DOHH2 (cell line): ENCODE results near the gene CTBP1.

Experiments used
- H3F3A ChIP-seq: fragments of 200-600 bp; sonication (generic), shearing (Covaris generic); 2 replicates; pipeline ENCODE4 v1.6.0; 2016; ENCODE audit warnings: antibody characterized with exemption, mild to moderate bottlenecking; ENCODE audit not compliant: control insufficient read depth, insufficient read depth
- H3K27ac ChIP-seq: fragments of 200-600 bp; sonication (generic); 2 replicates; pipeline ENCODE4 v1.5.1; 2014; ENCODE audit warnings: low read depth, mild to moderate bottlenecking, low read length, moderate library complexity
- H3K27me3 ChIP-seq: fragments of 200-600 bp; sonication (generic); 2 replicates; pipeline ENCODE4 v1.6.1; 2014; ENCODE audit warnings: mild to moderate bottlenecking, low read length, mixed read lengths; ENCODE audit not compliant: control insufficient read depth
- H3K36me3 ChIP-seq: fragments of 200-600 bp; sonication (generic); 2 replicates; pipeline ENCODE4 v1.6.1; 2014; ENCODE audit warnings: mild to moderate bottlenecking, low read length, moderate library complexity, mixed read lengths; ENCODE audit not compliant: control insufficient read depth
- H3K4me1 ChIP-seq: fragments of 200-600 bp; sonication (generic); 2 replicates; pipeline ENCODE4 v1.6.1; 2014; ENCODE audit warnings: mild to moderate bottlenecking, low read length, mixed read lengths; ENCODE audit not compliant: control insufficient read depth
- H3K4me2 ChIP-seq: fragments of 200-600 bp; sonication (generic); 2 replicates; pipeline ENCODE4 v1.6.0; 2014; ENCODE audit warnings: mild to moderate bottlenecking, low read length, moderate library complexity
- H3K4me3 ChIP-seq: fragments of 200-600 bp; sonication (generic); 2 replicates; pipeline ENCODE4 v1.5.1; 2014; ENCODE audit warnings: mild to moderate bottlenecking, low read length, mixed read lengths
- H3K79me2 ChIP-seq: fragments of 200-600 bp; sonication (generic); 2 replicates; pipeline ENCODE4 v1.6.1; 2014; ENCODE audit warnings: mild to moderate bottlenecking, low read length, mixed read lengths; ENCODE audit not compliant: control insufficient read depth
- H3K9me2 ChIP-seq: fragments of 200-600 bp; sonication (generic); replicated peaks from 2 replicates; pipeline ENCODE4 v1.6.1; 2014; ENCODE audit warnings: mild to moderate bottlenecking, low read length, mixed read lengths; ENCODE audit not compliant: control insufficient read depth
- H3K9me3 ChIP-seq: fragments of 200-600 bp; sonication (generic); 2 replicates; pipeline ENCODE4 v1.6.1; 2014; ENCODE audit warnings: antibody characterized with exemption, low read length, mixed read lengths; ENCODE audit not compliant: control insufficient read depth, insufficient read depth
- H4K20me1 ChIP-seq: fragments of 200-600 bp; sonication (generic); 2 replicates; pipeline ENCODE4 v1.6.0; 2014; ENCODE audit warnings: low read depth, mild to moderate bottlenecking, antibody characterized with exemption, low read length, moderate library complexity; ENCODE audit not compliant: control insufficient read depth, insufficient read depth
- EZH2phosphoT487 ChIP-seq: fragments of 200-600 bp; sonication (generic); IDR thresholded peaks from 2 replicates; pipeline ENCODE4 v1.6.1; 2017; ENCODE audit warnings: borderline replicate concordance, mild to moderate bottlenecking, antibody characterized with exemption, low read length, moderate library complexity, mixed read lengths
- TF ChIP-seq, protein P1 (sequence below): fragments of 200-600 bp; sonication (generic); IDR thresholded peaks from one replicate; pipeline ENCODE4 v1.5.1; 2014; ENCODE audit warnings: antibody characterized with exemption, mild to moderate bottlenecking, low read depth, low read length; ENCODE audit not compliant: poor library complexity, severe bottlenecking

Gene CTBP1

DNA sequence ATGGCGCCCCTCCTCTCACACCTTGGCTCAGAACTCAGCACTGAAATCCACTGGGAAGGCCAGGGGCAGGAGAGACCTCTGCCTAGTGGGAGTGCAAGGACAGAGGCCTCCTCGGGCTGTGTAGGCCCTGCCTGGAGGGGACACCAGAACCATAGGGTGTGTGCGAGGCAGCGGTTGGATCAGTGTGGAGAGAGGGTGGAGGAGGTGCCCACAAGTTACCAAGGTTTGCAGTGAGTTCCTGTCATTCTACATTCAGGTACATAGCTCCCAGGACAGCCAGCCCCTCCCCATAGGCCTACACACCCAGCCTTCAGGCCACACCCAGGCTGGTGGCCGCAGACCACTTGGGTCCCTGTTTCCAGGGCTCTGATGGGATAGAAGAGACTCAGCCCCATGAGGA, 57.3 kb downstream of the CTBP1 start:
- Histone ChIP-seq H3K9me2 (no peaks in the 10 kb centered on the region), H3F3A (peaks cover 9% of the 10 kb centered on the region), H3K27me3 (no peaks in the 10 kb centered on the region), H3K4me1 (peaks cover 38% of the 10 kb centered on the region), H3K79me2 (peaks cover 13% of the 10 kb centered on the region), H3K36me3 (peaks cover 23% of the 10 kb centered on the region), H3K27ac (no peak overlapping the region), H3K9me3 (no peaks in the 10 kb centered on the region), H4K20me1 (no peaks in the 10 kb centered on the region), H3K4me3 (no peak overlapping the region), H3K4me2 (0 out of 2 replicates have a peak overlapping the region, but pooled peaks have one; percentile 11)
- no peak for TF ChIP-seq EZH2phosphoT487

DNA sequence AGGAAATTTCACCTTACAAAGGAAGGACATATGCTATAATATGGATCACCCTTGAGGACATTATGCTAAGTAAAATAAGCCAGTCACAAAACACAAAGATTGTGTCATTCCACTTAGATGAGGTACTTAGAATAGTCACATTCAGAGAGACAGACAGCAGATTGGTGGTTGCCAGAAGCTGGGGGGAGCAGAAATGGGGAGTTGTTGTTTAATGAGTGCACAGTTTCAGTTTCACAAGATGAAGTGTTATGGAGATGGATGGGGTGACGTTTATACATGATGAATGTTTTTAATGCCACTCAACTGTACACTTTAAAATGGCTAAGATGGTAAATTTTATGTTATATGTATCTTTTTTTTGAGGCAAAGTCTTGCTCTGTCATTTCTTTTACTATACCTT, 61.7 kb downstream of the CTBP1 start:
- Histone ChIP-seq H3K27ac (no peak overlapping the region), H3K9me2 (no peaks in the 10 kb centered on the region), H3K4me2 (peak overlapping the region; percentile 41), H3F3A (peaks cover 9% of the 10 kb centered on the region), H4K20me1 (no peaks in the 10 kb centered on the region), H3K79me2 (peaks cover 17% of the 10 kb centered on the region), H3K4me1 (peaks cover 61% of the 10 kb centered on the region), H3K36me3 (peaks cover 30% of the 10 kb centered on the region), H3K9me3 (peaks cover 5% of the 10 kb centered on the region; the same call in 1 of the 2 replicates), H3K27me3 (no peaks in the 10 kb centered on the region), H3K4me3 (no peak overlapping the region; the same call in 1 of the 2 replicates)
- no peak for TF ChIP-seq EZH2phosphoT487
- TF ChIP-seq, protein P1, sequence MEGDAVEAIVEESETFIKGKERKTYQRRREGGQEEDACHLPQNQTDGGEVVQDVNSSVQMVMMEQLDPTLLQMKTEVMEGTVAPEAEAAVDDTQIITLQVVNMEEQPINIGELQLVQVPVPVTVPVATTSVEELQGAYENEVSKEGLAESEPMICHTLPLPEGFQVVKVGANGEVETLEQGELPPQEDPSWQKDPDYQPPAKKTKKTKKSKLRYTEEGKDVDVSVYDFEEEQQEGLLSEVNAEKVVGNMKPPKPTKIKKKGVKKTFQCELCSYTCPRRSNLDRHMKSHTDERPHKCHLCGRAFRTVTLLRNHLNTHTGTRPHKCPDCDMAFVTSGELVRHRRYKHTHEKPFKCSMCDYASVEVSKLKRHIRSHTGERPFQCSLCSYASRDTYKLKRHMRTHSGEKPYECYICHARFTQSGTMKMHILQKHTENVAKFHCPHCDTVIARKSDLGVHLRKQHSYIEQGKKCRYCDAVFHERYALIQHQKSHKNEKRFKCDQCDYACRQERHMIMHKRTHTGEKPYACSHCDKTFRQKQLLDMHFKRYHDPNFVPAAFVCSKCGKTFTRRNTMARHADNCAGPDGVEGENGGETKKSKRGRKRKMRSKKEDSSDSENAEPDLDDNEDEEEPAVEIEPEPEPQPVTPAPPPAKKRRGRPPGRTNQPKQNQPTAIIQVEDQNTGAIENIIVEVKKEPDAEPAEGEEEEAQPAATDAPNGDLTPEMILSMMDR: no peak

DNA sequence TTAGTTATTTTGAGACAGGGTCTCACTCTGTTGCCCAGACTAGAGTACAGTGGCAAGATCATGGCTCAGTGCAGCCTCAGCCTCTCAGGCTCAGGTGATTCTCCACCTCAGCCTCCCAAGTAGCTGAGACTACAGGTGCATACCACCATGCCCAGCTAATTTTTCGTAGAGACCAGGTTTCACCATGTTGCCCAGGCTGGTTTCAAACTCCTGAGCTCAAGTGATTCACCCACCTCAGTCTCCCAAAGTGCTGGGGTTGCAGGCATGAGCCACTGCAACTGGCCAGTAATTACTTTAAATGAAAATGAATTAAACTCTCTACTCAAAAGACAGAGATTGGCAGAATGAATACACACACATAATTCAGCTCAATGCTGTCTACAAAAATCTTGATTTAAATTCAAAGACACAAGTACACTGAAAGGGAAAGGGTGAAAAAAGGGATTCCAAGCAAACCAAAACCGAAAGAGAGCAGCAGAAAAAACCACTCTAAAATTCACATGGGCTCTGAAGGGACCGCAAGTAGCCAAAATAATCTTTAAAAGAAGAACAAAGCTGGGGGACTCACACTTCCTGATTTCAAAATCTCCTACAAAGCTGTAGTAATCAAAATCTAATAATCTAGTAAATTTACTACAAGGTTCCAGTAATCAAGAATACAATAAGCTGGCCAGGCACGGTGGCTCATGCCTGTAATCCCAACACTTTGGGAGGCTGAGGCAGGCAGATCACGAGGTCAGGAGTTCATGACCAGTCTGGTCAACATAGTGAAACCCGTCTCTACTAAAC, 64.8 kb downstream of the CTBP1 start:
- peak overlapping the region; percentile 29 for H3K27ac ChIP-seq

More for the DNA sequence above, 64.8 kb downstream of the CTBP1 start:
- no peaks in the 10 kb centered on the region for H3K27me3 ChIP-seq
- peaks cover 26% of the 10 kb centered on the region for H3K79me2 ChIP-seq
- TF ChIP-seq, protein P1: no peak
- no peak for TF ChIP-seq EZH2phosphoT487
- peaks cover 15% of the 10 kb centered on the region for H3K9me3 ChIP-seq
- H3K4me3 ChIP-seq: peak overlapping the region; percentile 38
- H3K4me1 ChIP-seq: peaks cover 39% of the 10 kb centered on the region
- no peaks in the 10 kb centered on the region for H4K20me1 ChIP-seq
- no peaks in the 10 kb centered on the region for H3F3A ChIP-seq
- peaks cover 49% of the 10 kb centered on the region for H3K36me3 ChIP-seq
- H3K9me2 ChIP-seq: no peaks in the 10 kb centered on the region
- peak overlapping the region; percentile 62 for H3K4me2 ChIP-seq
